IPS DF 19.7 (cell line): ENCODE results near the gene EXOC5.

Experiments
- DNase-seq: peaks from one replicate; pipeline ENCODE4 v3.0.0-alpha.2; 2013; ENCODE audit warnings: low read depth, low spot score

EXOC5 gene, protein sequence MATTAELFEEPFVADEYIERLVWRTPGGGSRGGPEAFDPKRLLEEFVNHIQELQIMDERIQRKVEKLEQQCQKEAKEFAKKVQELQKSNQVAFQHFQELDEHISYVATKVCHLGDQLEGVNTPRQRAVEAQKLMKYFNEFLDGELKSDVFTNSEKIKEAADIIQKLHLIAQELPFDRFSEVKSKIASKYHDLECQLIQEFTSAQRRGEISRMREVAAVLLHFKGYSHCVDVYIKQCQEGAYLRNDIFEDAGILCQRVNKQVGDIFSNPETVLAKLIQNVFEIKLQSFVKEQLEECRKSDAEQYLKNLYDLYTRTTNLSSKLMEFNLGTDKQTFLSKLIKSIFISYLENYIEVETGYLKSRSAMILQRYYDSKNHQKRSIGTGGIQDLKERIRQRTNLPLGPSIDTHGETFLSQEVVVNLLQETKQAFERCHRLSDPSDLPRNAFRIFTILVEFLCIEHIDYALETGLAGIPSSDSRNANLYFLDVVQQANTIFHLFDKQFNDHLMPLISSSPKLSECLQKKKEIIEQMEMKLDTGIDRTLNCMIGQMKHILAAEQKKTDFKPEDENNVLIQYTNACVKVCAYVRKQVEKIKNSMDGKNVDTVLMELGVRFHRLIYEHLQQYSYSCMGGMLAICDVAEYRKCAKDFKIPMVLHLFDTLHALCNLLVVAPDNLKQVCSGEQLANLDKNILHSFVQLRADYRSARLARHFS

DNA sequence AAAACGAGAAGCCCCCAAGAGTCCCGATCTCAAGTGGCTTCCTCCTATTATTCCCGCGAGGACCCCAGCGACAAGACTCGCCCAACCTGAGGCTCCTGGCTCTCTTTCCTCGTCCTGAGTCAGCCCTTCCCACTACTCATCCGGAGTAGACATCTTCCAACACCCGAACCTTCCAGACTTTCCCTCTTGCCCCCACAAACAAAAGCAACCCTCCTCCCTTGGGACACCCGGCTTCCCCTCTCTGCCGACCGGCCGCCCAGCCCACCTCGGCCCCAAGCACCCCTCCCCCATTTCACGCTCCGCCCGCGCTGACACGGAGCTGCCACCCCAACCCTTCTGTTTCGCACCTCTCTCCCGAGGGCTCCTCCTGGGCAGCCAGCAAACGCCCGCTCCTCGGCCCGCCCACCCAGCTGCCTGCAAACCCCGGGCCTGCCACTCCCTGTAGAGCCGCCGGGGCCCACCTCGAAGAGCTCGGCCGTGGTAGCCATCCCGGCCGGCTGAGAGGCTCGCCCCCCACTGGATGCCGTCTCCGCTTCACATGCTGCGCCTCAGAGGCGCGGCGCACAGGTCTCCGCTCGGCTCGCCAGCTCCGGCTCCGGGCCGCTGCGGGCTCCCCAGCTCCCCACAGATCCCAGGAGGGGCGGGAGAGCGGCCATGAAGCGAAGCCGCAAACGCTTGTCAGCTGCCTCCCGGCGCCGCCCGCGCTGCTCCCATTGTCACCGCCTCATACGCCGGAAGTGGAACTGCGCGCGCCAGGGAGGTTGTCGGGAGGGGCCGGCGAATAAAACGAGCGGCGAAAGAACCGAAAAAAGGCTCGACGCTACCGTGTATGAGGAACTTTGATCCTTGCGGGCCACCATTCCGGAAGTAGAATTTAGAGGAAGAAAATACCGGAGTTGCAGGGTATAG, at the start of gene EXOC5, which contains the start of gene AP5M1:
EXOC5 (minus strand) TSS at position 745 of the 909 bp plus-strand sequence; CDS start at position 488, 257 bp downstream.
AP5M1 (plus strand) TSS at position 811 of the 909 bp plus-strand sequence. CDS start 344 bp downstream, outside the sequence.
- DNase-seq: peak; percentile 64

GRCh38 chr14:57317248-57317833, 48.6 kb upstream of the EXOC5 start:
- DNase-seq: peak; percentile 9

DNA sequence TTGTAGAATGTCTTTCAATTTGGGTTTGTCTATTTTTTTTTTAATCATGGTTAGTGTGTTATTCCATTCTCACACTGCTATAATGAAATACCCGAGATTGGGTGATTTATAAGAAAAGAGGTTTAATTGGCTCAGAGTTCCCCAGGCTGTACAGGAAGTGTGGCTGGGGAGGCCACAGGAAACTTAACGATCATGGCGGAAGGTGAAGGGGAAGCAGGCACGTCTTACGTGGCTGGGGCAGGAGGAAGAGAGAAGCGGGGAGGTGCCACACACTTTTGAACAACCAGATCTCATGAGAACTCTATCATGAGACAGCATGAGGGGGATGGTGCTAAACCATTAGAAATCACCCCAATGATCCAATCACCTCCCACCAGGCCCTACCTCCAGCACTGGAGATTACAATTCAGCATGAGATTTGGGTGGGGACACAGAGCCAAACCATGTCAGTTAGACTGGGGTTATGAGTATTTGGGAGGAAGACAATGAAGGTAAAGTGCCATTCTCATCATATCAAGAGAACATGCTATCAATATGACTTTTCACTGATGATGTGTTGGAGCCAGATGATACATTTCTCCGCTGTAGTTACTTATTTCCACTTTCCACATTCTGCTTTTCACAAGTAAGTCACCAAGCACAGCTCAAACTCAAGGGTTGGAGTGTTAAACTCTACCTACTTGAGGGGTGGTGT, 45.8 kb upstream of the EXOC5 start:
- DNase-seq: no peak

GRCh38 chr14:57302883-57303282, 34.2 kb upstream of the EXOC5 start:
- no peak for DNase-seq

DNA sequence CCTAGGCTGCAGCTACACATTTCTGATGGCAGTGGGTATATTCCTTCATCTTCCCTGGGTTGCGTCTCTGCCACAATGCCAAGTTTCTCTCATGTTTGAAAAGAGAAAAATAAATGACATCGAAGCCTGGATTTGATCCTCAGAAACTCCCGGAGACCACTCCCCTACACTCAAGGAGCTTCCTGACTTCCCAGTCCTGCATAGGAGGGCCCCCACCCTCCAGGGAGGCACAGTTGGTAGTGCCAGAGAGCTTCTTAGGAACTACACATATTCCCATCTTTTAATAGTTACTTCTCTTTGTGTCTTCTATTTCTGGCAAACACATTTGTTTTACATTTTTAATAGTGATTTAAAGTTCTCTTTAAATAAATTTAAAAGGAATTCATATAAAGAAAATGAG, 30.8 kb upstream of the EXOC5 start:
- DNase-seq: no peak

DNA sequence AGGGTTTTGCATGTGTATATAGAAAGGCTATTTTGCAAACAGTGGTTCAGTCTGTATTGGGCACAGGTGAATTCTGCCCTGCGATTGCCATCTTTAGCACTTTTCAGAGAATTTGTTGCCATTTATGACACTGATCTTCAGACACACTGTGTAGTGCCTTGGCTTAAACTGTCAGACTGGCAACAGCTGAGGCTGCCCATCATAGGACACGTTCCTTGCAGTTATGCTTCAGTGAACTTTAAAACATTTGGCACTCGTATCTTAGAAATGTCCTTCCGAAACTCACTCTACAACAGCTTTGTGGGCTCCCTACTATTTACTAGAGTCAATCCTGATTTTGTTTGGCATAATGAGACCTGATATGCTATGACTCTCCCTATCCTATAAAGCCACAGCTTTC, 29.1 kb upstream of the EXOC5 start:
- no peak for DNase-seq

DNA sequence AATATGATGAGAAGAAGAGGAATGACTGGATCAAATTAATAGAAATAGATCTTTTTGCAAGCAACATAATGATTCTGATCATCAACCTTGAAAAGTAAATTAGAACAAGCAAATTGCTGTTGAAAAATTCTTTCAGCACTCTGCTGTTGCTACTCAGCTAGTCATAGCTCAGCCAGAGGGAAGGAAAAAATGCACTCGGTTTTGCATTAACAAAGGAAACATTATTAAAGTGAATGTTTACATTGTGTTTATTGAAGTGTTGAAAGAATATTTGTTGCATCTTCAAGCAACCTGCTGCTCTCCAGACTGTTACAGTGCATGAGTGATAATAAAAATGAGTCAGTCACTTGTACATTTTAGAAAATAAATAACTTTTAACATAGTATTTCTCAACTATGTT, 26.5 kb upstream of the EXOC5 start:
- no peak for DNase-seq

DNA sequence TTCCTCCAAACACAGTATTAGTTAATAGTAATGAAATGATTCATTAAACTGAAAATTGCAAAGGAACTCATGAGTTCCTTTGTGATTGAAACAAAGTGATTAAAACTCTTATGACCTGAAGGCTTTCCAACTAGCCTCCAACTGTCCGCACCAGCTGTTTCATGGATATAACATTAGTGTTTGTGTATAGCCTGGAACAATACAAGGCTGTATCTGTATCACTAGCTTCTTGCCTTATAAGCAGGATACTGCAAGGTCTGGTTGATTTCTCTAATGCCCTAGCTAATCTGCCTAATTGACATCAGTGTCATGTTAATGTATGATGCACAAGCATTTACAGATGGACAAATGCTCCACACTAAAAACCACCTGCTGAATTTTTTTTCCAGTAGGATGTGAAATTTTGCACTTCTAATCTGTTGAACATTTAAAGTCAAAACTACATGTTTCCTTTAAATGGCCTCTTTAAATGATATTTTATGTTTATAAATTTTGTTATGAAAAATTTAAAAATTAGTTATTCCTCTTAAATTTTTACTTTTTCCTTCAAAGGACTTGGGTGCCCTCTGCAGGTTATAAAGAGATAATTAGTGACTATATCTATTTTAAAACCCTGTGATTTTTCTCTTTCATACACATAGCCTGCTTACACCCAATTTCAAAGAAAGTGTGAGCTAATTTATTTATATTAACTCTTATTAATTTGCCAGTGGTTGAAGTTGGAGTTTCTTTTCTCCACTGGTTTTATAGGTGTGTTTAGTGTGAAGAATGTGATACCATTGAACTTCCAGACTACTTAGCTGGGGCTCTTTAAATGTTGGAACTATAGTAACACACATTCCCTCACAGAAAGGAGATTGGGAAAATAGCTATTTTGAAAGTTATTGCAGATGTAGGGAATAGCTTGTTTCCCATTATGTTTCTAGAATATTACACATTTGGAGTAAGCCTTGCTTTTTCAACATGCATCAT, 25.4 kb upstream of the EXOC5 start:
- DNase-seq: no peak

DNA sequence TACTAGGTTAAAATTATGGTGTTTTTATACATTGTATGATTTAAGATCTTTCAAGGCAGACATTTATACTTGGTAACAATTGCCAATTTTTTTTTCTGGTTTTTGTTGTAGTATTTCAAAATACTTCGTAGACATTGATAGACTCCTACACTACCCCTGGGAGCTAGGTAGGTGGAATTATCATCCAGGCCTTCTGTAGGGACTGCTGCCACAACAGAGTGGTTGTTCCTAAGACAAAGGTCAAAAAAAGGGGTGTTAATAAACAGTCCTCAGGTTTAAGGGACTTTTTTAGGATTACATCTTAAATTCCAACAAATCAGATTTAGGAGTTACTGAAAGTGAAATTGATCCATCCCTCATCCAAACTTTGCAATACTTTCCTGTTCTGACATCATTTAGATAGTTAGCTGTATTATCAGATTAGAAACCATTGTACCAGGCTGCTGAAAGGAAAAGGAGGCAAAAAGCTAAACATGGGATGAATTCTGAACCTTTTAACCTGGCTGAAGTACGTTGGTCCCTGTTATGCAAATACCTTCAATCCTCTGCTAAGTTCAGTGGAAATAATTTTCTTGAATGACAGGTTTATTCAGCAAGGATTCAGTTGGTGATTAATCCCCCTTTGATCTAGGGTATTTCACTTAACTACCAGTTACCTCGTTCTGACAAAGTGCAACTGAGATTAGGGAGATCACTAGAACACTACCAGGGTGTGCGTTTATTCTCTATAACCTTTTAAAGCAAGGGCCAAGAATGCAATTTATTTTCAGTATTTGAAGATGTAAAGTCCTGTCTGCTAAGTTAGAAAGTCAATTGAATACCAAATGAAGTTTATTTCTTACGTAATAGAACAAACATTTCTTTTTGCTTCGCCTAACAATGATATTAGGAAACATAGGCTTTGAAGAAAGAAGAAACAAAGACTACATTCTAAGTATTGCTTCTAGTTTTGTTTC, 23.3 kb upstream of the EXOC5 start:
- no peak for DNase-seq

DNA sequence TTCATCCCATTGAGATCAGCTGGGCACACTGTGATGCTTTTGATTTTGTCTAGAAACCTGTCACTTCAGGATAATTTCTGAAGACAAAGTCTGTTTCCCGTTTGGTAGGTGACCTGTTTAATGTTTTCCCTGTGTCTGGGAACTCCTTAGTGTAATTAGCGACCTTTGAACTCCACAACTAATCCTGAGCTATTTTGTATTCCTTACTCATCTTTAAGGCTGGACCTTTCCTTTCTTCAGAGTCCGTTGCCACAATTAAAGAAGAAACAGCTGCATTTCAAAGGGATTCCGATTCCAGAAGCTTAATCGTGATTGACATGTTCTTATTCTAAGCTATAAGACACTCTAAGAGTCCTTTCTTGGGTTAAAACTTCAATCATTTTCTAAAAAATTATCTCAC, 22.0 kb upstream of the EXOC5 start:
- DNase-seq: no peak

- no peak for DNase-seq
These were observed 19.0 kb upstream of the EXOC5 start for GRCh38 chr14:57287745-57288144.

DNA sequence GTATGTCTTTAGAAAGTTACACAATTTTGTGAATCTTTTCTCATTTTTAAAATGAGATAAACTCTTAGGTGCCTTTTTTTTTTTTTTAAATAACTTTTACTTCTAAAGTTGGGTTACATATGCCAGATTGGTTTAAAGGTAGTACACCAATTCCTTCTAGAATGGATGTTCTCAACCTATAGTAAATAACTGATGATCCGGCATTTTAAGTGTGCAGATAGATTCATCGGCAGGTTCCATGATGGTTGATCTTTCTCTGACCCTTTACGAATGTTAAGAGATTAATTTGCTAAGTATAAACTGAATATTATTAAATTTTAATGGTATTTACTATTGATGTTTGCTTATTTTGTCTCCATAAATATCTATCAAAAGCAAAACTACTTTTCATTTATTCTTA, 8.4 kb upstream of the EXOC5 start:
- no peak for DNase-seq

DNA sequence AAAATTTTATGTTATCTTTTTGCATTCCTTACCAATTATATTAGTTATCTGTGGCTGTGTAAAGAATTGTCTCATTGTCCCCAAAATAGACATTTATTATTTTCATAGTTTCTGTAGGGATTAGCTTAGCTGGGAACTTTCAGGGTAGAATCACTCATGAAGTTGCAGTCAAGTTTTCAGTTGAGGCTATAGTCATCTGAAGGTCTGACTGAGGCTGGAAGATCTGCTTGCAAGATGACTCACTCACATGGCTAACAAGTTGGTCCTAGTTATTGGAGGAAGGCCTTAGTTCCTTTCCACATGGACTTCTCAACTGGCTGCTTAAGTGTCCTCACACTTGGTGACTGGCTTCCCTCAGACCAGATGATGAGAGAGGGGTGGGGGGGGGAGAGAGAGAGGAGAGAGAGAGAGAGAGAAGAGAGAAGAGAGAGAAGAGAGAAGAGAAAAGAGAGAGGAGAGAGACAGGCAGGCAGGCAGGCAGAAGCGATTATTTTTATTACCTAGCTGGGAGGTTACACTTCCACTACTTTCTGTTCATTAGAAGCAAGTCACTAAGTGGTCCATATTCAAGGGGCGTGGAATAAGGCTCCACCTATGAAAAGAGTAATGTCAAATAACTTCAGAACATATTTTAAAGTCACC, 6.4 kb upstream of the EXOC5 start:
- no peak for DNase-seq

GRCh38 chr14:57274551-57274950, 5.8 kb upstream of the EXOC5 start:
- DNase-seq: no peak

GRCh38 chr14:57273236-57273635, 4.5 kb upstream of the EXOC5 start:
- DNase-seq: no peak

DNA sequence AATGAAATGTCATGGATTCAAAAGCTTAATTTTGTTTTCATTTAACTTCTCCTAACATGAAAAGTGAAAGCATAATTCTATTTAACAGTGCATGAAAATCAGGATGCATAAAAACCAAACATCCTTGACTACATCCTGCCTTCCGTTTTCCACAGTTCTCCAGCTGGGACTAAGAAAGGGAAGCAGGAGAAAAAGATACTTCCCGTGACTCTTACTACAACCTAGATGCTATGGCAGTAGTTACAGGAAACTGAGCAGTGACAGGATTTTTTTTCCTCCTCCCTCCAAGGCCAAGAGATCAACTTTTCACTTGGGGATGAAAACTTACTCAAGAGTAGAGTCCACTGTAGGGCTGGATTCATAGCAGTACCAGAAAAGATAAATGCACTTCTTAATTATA, 2.6 kb downstream of the EXOC5 start:
- no peak for DNase-seq

DNA sequence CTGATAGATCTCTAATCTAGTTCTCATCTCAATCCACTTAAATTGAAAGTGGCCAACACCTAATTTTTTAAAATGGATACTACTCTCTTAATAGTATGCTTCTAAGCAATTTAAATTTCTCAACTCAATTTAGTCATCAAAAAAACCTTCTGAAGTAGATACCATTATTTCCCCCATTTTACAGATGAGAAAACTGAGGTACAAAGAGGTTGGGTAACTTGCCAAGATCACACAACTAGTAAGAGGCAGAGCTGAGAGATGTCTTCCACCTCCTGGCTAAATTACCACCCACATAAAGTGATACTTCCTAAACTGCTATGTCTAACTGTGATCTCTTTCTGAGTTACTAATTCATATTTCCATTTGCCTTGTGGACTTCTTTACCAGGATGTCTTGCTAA, 6.6 kb downstream of the EXOC5 start:
- no peak for DNase-seq

GRCh38 chr14:57261604-57262003, 7.1 kb downstream of the EXOC5 start:
- DNase-seq: no peak
